HCT116 (cell line): Measurements from ENCODE around the gene NGEF.

Experiments used
- FOSL1 ChIP-seq: IDR thresholded peaks from 2 replicates; pipeline ENCODE4 v1.6.1; 2012; ENCODE audit warnings: low read depth
- ZNF274 ChIP-seq: fragments of 200-500 bp; sonication (Bioruptor generic); IDR thresholded peaks from 2 replicates; pipeline ENCODE4 v1.6.1; 2014; ENCODE audit warnings: mild to moderate bottlenecking, low read depth, low read length, inconsistent platforms
- TF ChIP-seq, protein P1 (sequence below), 3 experiments: fragments of 200-600 bp in 1 of 3; sonication (generic) in 1 of 3; IDR thresholded peaks in 2 of 3; conservative IDR thresholded peaks in 1 of 3; 2 replicates each; pipeline ENCODE4 v1.5.1; 2012 to 2017; ENCODE audit warnings: low read depth in 2 of 3, low read length in 2 of 3, antibody characterized with exemption in 1 of 3, borderline replicate concordance in 1 of 3, control low read depth in 1 of 3, mild to moderate bottlenecking in 1 of 3, mixed read lengths in 1 of 3, mixed run types in 1 of 3, moderate library complexity in 1 of 3; ENCODE audit not compliant: insufficient read depth in 1 of 3
- TF ChIP-seq, protein P2 (sequence below): IDR thresholded peaks from 2 replicates; pipeline ENCODE4 v1.6.1; 2012

DNA sequence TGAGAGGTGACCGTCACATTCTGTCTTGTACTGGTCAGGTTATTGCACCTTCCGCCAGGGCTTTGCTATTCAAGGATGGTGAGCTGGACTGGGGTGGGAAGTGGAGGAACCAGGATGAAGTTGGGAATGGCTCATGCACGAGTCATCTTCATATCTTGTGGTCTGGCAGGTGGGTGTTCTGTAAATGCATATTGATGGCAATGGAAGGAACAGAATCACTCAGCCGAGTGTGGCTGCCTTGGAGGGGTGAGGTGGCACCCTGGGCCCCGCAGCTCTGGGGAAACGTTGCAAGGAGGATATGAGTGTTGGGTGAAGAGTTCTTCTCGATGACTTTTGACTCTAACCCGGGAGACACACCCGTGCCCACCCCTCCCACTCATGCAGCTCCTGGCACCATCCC is 20.6 kb upstream of the NGEF start:
- TF ChIP-seq, protein P1, sequence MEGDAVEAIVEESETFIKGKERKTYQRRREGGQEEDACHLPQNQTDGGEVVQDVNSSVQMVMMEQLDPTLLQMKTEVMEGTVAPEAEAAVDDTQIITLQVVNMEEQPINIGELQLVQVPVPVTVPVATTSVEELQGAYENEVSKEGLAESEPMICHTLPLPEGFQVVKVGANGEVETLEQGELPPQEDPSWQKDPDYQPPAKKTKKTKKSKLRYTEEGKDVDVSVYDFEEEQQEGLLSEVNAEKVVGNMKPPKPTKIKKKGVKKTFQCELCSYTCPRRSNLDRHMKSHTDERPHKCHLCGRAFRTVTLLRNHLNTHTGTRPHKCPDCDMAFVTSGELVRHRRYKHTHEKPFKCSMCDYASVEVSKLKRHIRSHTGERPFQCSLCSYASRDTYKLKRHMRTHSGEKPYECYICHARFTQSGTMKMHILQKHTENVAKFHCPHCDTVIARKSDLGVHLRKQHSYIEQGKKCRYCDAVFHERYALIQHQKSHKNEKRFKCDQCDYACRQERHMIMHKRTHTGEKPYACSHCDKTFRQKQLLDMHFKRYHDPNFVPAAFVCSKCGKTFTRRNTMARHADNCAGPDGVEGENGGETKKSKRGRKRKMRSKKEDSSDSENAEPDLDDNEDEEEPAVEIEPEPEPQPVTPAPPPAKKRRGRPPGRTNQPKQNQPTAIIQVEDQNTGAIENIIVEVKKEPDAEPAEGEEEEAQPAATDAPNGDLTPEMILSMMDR (IDR thresholded peaks at IDR 0.05 in 2 of 3, conservative IDR thresholded peaks at IDR 0.05 in 1 of 3; ENCODE audit: borderline replicate concordance in 1 of 3, insufficient read depth in 1 of 3, low read depth in 2 of 3, low read length in 2 of 3): no peak
- TF ChIP-seq, protein P2, sequence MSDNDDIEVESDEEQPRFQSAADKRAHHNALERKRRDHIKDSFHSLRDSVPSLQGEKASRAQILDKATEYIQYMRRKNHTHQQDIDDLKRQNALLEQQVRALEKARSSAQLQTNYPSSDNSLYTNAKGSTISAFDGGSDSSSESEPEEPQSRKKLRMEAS: no peak
- no peak for TF ChIP-seq FOSL1
- TF ChIP-seq ZNF274: no peak
